GM12878 (cell line): ENCODE data around the gene AQP9. TPM values are rescaled to one million over a fixed set of nuclear protein-coding genes. Genes with fewer than 3 reads are reported as not detected.

ENCODE experiments used
- ATAC-seq: fragments of 200-7000 bp; cut with Tn5 transposase; 3 replicates; pipeline ENCODE4 v1.9.1; 2020; ENCODE audit warnings: mild to moderate bottlenecking, moderate library complexity
- BruUV-seq: library from RNA; stranded (reverse); fragments of 400-500 nt; replicated peaks from 2 replicates; lab custom pipeline; 2021; lab: Mats Ljungman, UMichigan
- CTCF ChIA-PET: fragments of 300-600 bp; sonication (Branson Sonifier 250); formaldehyde crosslinking; extraction: SDS; loops from one replicate; lab custom pipeline; 2021; ENCODE audit warnings: inconsistent platforms; lab: Yijun Ruan, JAX
- POLR2A ChIA-PET: fragments of 350-600 bp; formaldehyde crosslinking; extraction: SDS; loops from one replicate; lab custom pipeline; 2021; ENCODE audit warnings: inconsistent platforms; lab: Charles Lee
- RAD21 ChIA-PET: fragments of 300-600 bp; sonication (Branson Sonifier 250); formaldehyde crosslinking; loops from one replicate; lab custom pipeline; 2023; ENCODE audit warnings: antibody characterized with exemption; ENCODE audit not compliant: unreplicated experiment; lab: Charles Lee
- SMC1A ChIA-PET: fragments of 300-600 bp; sonication (Branson Sonifier 250); formaldehyde crosslinking; loops from one replicate; lab custom pipeline; 2023; ENCODE audit not compliant: unreplicated experiment, uncharacterized antibody; lab: Charles Lee
- DNase-seq: peaks from one replicate; pipeline ENCODE4 v3.0.0-alpha.2; 2011; ENCODE audit warnings: low read depth, low spot score
- FAIRE-seq: peaks from 3 replicates; lab custom pipeline; 2011; peaks lifted over from hg19 to GRCh38; lab: Jason Lieb, UNC
- H2AFZ ChIP-seq: 2 replicates; pipeline ENCODE4 v1.6.0; 2011; ENCODE audit warnings: low read depth, low read length, control low read depth; ENCODE audit not compliant: control insufficient read depth
- H3K27ac ChIP-seq: 2 replicates; pipeline ENCODE4 v1.5.1; 2011; ENCODE audit warnings: control low read depth; ENCODE audit not compliant: control insufficient read depth, insufficient read depth
- H3K27me3 ChIP-seq, 2 experiments: replicated peaks in 1 of 2; 2 replicates each; pipeline versions ENCODE4 v1.6.0 to v1.6.1; 2011; ENCODE audit warnings: low read length in 1 of 2; ENCODE audit not compliant: control insufficient read depth in 2 of 2, insufficient read depth in 2 of 2
- H3K36me3 ChIP-seq, 2 experiments: 2 replicates each; pipeline ENCODE4 v1.5.1; 2011; ENCODE audit warnings: low read length in 1 of 2; ENCODE audit not compliant: control insufficient read depth in 2 of 2, insufficient read depth in 2 of 2
- H3K4me1 ChIP-seq: 2 replicates; pipeline ENCODE4 v1.6.1; 2011; ENCODE audit warnings: mild to moderate bottlenecking, low read length, moderate library complexity, mixed read lengths; ENCODE audit not compliant: control insufficient read depth, insufficient read depth
- H3K4me2 ChIP-seq: 2 replicates; pipeline ENCODE4 v1.6.0; 2011; ENCODE audit warnings: control low read depth; ENCODE audit not compliant: control insufficient read depth, insufficient read depth
- H3K4me3 ChIP-seq: fragments of 200-600 bp; sonication (generic); 2 replicates; pipeline ENCODE4 v1.5.1; 2016
- H3K79me2 ChIP-seq: 2 replicates; pipeline ENCODE4 v1.6.0; 2011; ENCODE audit warnings: low read length; ENCODE audit not compliant: control insufficient read depth, insufficient read depth
- H3K9ac ChIP-seq: 2 replicates; pipeline ENCODE4 v1.8.0; 2011; ENCODE audit warnings: low read length, control low read depth, mixed read lengths; ENCODE audit not compliant: control insufficient read depth, insufficient read depth
- H3K9me3 ChIP-seq: replicated peaks from 3 replicates; pipeline ENCODE4 v1.5.1; 2011; ENCODE audit warnings: mild to moderate bottlenecking, low read length; ENCODE audit not compliant: control insufficient read depth, insufficient read depth
- H4K20me1 ChIP-seq: 2 replicates; pipeline ENCODE4 v1.6.0; 2011; ENCODE audit not compliant: control insufficient read depth, insufficient read depth
- BACH1 ChIP-seq: fragments of 450-650 bp; IDR thresholded peaks from 2 replicates; pipeline ENCODE4 v1.6.1; 2017; ENCODE audit warnings: mild to moderate bottlenecking, borderline replicate concordance
- CHD4 ChIP-seq: fragments of 200-600 bp; sonication (generic); IDR thresholded peaks from 2 replicates; pipeline ENCODE4 v1.6.1; 2016; ENCODE audit warnings: mild to moderate bottlenecking
- EZH2 ChIP-seq: IDR thresholded peaks from 2 replicates; pipeline ENCODE4 v1.6.1; 2012; ENCODE audit warnings: low read depth, mild to moderate bottlenecking, control low read depth, inconsistent platforms, low read length, borderline replicate concordance; ENCODE audit not compliant: control insufficient read depth
- HDGF ChIP-seq: fragments of 450-650 bp; IDR thresholded peaks from 2 replicates; pipeline ENCODE4 v1.6.1; 2016; ENCODE audit warnings: antibody characterized with exemption
- IKZF2 ChIP-seq, 2 experiments: fragments of 450-650 bp; IDR thresholded peaks; 2 replicates each; pipeline ENCODE4 v1.6.1; 2017; ENCODE audit warnings: mild to moderate bottlenecking in 2 of 2, moderate library complexity in 2 of 2
- NR2C1 ChIP-seq: fragments of 450-650 bp; IDR thresholded peaks from 2 replicates; pipeline ENCODE4 v1.6.1; 2017; ENCODE audit warnings: antibody characterized with exemption, mild to moderate bottlenecking, moderate library complexity
- NRF1 ChIP-seq: conservative IDR thresholded peaks from 2 replicates; pipeline ENCODE4 v1.6.1; 2011; ENCODE audit warnings: mild to moderate bottlenecking, low read depth, low read length, improper control_type of control experiment
- PAX5 ChIP-seq: IDR thresholded peaks from 2 replicates; pipeline ENCODE4 v1.6.1; 2011; ENCODE audit warnings: low read depth, low read length, borderline replicate concordance
- SRF ChIP-seq, 2 experiments: IDR thresholded peaks; 2 replicates each; pipeline ENCODE4 v1.6.1; 2011; ENCODE audit warnings: low read depth in 2 of 2, low read length in 2 of 2, mild to moderate bottlenecking in 1 of 2, moderate library complexity in 1 of 2
- ZNF622 ChIP-seq: fragments of 450-650 bp; IDR thresholded peaks from 2 replicates; pipeline ENCODE4 v1.6.1; 2017; ENCODE audit warnings: mild to moderate bottlenecking, inconsistent platforms
- WGBS: methylation state at CpG from one replicate; pipeline ENCODE4 v1.1.6; 2016; ENCODE audit warnings: low lambda C conversion rate; ENCODE audit not compliant: insufficient replicate concordance, insufficient coverage; ENCODE audit errors: missing lambda C conversion rate; 5-methylcytosine and 5-hydroxymethylcytosine counted together
- in situ Hi-C: fragments of 300-500 bp; cut with MboI; formaldehyde crosslinking; loops from 9 replicates; pipeline ENCODE4 v1.14.3; 2018; ENCODE audit warnings: mixed read lengths
- intact Hi-C: fragments of 100-400 bp; cut with micrococcal nuclease; formaldehyde crosslinking; loops from one replicate; pipeline ENCODE4 v1.14.2; 2022; ENCODE audit not compliant: unreplicated experiment
- polyA plus RNA-seq, 11 experiments: library from polyadenylated mRNA; depleted of rRNA in 4 of 11; unstranded in 6 of 11; stranded (reverse) in 5 of 11; fragments of >200 nt; fragmentation: Nextera tagmentation in 4 of 11; fragmentation: Illumina TruSeq in 1 of 11; extraction: Ambion mirVana in 4 of 11; extraction: Trizol in 1 of 11; gene quantifications; 1 replicate in 1 of 11; 2 replicates in 10 of 11; pipeline versions ENCODE4 v1.2.1 to v1.2.3, GENCODE V29; 2011 to 2016; ENCODE audit warnings: inconsistent platforms in 2 of 11, missing spikeins in 2 of 11, low read depth in 1 of 11
- total RNA-seq, 4 experiments: library from RNA; depleted of rRNA in 3 of 4; stranded (reverse); fragments of >200 nt in 3 of 4; fragmentation: Illumina TruSeq in 1 of 4; extraction: Trizol in 1 of 4; gene quantifications; 2 replicates each; pipeline versions ENCODE4 v1.2.1 to v1.2.3, GENCODE V29; 2013 to 2021
- TF ChIP-seq, protein P1 (sequence below): IDR thresholded peaks from 2 replicates; pipeline ENCODE4 v1.6.1; 2011; ENCODE audit warnings: low read depth, mild to moderate bottlenecking, low read length, moderate library complexity, borderline replicate concordance; ENCODE audit errors: extremely low read depth
- TF ChIP-seq, protein P2 (sequence below): IDR thresholded peaks from 2 replicates; pipeline ENCODE4 v1.6.1; 2012; ENCODE audit warnings: improper control_type of control experiment, low read depth, low read length; ENCODE audit not compliant: insufficient replicate concordance
- TF ChIP-seq, protein P3 (sequence below): fragments of 450-650 bp; IDR thresholded peaks from 2 replicates; pipeline ENCODE4 v1.6.1; 2017; ENCODE audit warnings: mild to moderate bottlenecking, moderate library complexity
- TF ChIP-seq, protein P4 (sequence below): fragments of 150-350 bp; IDR thresholded peaks from 2 replicates; pipeline ENCODE4 v1.6.1; 2014; ENCODE audit warnings: mild to moderate bottlenecking, low read depth, low read length

The AQP9 gene
- total and polyA plus RNA-seq, 10 of the 15 experiments (the other 5 are each of a cell fraction or from before 2014, with no cell fraction given), result 0.05 to 3.0 (median 0.22) TPM

DNA sequence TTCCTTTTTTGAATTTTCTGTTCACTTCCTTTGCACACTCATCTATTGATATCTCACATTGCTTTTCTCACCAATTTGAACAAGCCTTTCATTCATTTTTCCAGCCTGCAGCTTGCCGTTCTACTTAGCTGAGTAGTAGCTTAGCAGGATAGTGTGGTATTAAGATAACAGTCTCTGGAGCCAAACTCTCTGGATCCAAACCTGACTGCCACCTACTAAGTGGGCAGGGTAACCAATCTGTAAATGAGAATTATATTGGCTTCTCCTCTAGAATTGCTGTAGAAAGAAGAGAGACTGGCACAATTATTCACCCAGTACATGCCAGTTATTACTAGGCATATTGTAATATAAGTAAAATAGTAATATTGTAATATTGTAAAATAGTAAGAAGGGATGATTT lies 40.5 kb downstream of the AQP9 start:
- BruUV-seq, result no TSS peak
- no peak overlapping the region for H2AFZ ChIP-seq
- FAIRE-seq, result no peak
- no peak overlapping the region for H3K9ac ChIP-seq
- H3K4me3 ChIP-seq, result no peak overlapping the region
- SMC1A ChIA-PET, result no interaction called here
- no peak overlapping the region for H3K4me2 ChIP-seq
- no peak for DNase-seq
- no peaks in the 10 kb centered on the region for H3K79me2 ChIP-seq
- no peak overlapping the region for H3K27ac ChIP-seq
- no peaks in the 10 kb centered on the region for H3K36me3 ChIP-seq
- no peaks in the 10 kb centered on the region for H4K20me1 ChIP-seq
- ATAC-seq, result no peak
- POLR2A ChIA-PET, result no interaction called here
- RAD21 ChIA-PET, result no interaction called here
- H3K27me3 ChIP-seq, result no peaks in the 10 kb centered on the region; a peak in 1 of 4 replicates
- WGBS, result 0% methylated on average over 1 of the region's 1 CpG
- no peaks in the 10 kb centered on the region for H3K4me1 ChIP-seq
- intact Hi-C loops (no loop called here), in situ Hi-C loops (no loop called here)
- no peaks in the 10 kb centered on the region for H3K9me3 ChIP-seq
- CTCF ChIA-PET, result interaction anchor here (0.7 to 1.1 kb wide), 2 partner anchors 45 to 107 kb away, joined by 3 read pairs; no protein-coding TSS in a partner anchor
- TF ChIP-seq, protein P1, sequence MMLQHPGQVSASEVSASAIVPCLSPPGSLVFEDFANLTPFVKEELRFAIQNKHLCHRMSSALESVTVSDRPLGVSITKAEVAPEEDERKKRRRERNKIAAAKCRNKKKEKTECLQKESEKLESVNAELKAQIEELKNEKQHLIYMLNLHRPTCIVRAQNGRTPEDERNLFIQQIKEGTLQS, result no peak
- no peak for TF ChIP-seq BACH1
- TF ChIP-seq, protein P2, sequence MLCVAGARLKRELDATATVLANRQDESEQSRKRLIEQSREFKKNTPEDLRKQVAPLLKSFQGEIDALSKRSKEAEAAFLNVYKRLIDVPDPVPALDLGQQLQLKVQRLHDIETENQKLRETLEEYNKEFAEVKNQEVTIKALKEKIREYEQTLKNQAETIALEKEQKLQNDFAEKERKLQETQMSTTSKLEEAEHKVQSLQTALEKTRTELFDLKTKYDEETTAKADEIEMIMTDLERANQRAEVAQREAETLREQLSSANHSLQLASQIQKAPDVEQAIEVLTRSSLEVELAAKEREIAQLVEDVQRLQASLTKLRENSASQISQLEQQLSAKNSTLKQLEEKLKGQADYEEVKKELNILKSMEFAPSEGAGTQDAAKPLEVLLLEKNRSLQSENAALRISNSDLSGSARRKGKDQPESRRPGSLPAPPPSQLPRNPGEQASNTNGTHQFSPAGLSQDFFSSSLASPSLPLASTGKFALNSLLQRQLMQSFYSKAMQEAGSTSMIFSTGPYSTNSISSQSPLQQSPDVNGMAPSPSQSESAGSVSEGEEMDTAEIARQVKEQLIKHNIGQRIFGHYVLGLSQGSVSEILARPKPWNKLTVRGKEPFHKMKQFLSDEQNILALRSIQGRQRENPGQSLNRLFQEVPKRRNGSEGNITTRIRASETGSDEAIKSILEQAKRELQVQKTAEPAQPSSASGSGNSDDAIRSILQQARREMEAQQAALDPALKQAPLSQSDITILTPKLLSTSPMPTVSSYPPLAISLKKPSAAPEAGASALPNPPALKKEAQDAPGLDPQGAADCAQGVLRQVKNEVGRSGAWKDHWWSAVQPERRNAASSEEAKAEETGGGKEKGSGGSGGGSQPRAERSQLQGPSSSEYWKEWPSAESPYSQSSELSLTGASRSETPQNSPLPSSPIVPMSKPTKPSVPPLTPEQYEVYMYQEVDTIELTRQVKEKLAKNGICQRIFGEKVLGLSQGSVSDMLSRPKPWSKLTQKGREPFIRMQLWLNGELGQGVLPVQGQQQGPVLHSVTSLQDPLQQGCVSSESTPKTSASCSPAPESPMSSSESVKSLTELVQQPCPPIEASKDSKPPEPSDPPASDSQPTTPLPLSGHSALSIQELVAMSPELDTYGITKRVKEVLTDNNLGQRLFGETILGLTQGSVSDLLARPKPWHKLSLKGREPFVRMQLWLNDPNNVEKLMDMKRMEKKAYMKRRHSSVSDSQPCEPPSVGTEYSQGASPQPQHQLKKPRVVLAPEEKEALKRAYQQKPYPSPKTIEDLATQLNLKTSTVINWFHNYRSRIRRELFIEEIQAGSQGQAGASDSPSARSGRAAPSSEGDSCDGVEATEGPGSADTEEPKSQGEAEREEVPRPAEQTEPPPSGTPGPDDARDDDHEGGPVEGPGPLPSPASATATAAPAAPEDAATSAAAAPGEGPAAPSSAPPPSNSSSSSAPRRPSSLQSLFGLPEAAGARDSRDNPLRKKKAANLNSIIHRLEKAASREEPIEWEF, result no peak
- TF ChIP-seq, protein P3, sequence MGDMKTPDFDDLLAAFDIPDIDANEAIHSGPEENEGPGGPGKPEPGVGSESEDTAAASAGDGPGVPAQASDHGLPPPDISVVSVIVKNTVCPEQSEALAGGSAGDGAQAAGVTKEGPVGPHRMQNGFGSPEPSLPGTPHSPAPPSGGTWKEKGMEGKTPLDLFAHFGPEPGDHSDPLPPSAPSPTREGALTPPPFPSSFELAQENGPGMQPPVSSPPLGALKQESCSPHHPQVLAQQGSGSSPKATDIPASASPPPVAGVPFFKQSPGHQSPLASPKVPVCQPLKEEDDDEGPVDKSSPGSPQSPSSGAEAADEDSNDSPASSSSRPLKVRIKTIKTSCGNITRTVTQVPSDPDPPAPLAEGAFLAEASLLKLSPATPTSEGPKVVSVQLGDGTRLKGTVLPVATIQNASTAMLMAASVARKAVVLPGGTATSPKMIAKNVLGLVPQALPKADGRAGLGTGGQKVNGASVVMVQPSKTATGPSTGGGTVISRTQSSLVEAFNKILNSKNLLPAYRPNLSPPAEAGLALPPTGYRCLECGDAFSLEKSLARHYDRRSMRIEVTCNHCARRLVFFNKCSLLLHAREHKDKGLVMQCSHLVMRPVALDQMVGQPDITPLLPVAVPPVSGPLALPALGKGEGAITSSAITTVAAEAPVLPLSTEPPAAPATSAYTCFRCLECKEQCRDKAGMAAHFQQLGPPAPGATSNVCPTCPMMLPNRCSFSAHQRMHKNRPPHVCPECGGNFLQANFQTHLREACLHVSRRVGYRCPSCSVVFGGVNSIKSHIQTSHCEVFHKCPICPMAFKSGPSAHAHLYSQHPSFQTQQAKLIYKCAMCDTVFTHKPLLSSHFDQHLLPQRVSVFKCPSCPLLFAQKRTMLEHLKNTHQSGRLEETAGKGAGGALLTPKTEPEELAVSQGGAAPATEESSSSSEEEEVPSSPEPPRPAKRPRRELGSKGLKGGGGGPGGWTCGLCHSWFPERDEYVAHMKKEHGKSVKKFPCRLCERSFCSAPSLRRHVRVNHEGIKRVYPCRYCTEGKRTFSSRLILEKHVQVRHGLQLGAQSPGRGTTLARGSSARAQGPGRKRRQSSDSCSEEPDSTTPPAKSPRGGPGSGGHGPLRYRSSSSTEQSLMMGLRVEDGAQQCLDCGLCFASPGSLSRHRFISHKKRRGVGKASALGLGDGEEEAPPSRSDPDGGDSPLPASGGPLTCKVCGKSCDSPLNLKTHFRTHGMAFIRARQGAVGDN, result no peak
- TF ChIP-seq NR2C1, result no peak
- no peak for TF ChIP-seq SRF (IDR thresholded peaks at IDR 0.05; ENCODE audit: low read depth in 2 of 2, low read length in 2 of 2)
- TF ChIP-seq EZH2, result no peak
- TF ChIP-seq IKZF2 (IDR thresholded peaks at IDR 0.05), result no peak
- no peak for TF ChIP-seq HDGF
- TF ChIP-seq ZNF622, result no peak
- TF ChIP-seq PAX5, result no peak
- no peak for TF ChIP-seq CHD4
- no peak for TF ChIP-seq NRF1
- TF ChIP-seq, protein P4, sequence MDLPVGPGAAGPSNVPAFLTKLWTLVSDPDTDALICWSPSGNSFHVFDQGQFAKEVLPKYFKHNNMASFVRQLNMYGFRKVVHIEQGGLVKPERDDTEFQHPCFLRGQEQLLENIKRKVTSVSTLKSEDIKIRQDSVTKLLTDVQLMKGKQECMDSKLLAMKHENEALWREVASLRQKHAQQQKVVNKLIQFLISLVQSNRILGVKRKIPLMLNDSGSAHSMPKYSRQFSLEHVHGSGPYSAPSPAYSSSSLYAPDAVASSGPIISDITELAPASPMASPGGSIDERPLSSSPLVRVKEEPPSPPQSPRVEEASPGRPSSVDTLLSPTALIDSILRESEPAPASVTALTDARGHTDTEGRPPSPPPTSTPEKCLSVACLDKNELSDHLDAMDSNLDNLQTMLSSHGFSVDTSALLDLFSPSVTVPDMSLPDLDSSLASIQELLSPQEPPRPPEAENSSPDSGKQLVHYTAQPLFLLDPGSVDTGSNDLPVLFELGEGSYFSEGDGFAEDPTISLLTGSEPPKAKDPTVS, result no peak
